Liver (tissue), 3 donors: ENCODE measurements around the gene SLC5A9.

ENCODE experiments used
- CTCF ChIP-seq: fragments of 150-350 bp; IDR thresholded peaks from 2 replicates; pipeline ENCODE4 v1.5.1; 2017; ENCODE audit warnings: improper control_type of control experiment, low read depth, low read length; ENCODE audit not compliant: missing input control
- EGR1 ChIP-seq, 2 donors: IDR thresholded peaks; 2 replicates each; pipeline ENCODE4 v1.6.1; 2016 to 2018; ENCODE audit warnings: antibody characterized with exemption in 2 of 2, low read depth in 2 of 2
- FOXA1 ChIP-seq: IDR thresholded peaks from 2 replicates; pipeline ENCODE4 v1.6.1; 2016; ENCODE audit warnings: antibody characterized with exemption
- GABPA ChIP-seq, 2 donors: IDR thresholded peaks in 1 of 2; conservative IDR thresholded peaks in 1 of 2; 2 replicates each; pipeline ENCODE4 v1.6.1; 2016; ENCODE audit warnings: antibody characterized with exemption in 2 of 2, mild to moderate bottlenecking in 1 of 2, moderate library complexity in 1 of 2
- HNF4A ChIP-seq, 2 donors: conservative IDR thresholded peaks; 2 replicates each; pipeline ENCODE4 v1.6.1; 2016; ENCODE audit warnings: antibody characterized with exemption in 2 of 2, mild to moderate bottlenecking in 2 of 2
- JUND ChIP-seq, 2 donors: IDR thresholded peaks; 2 replicates each; pipeline ENCODE4 v1.6.1; 2016; ENCODE audit warnings: antibody characterized with exemption in 2 of 2
- MAX ChIP-seq: IDR thresholded peaks from 2 replicates; pipeline ENCODE4 v1.6.1; 2016; ENCODE audit warnings: antibody characterized with exemption
- NR2F2 ChIP-seq: IDR thresholded peaks from 2 replicates; pipeline ENCODE4 v1.6.1; 2016; ENCODE audit warnings: antibody characterized with exemption
- RAD21 ChIP-seq, 2 donors: IDR thresholded peaks; 2 replicates each; pipeline ENCODE4 v1.6.1; 2016; ENCODE audit warnings: antibody characterized with exemption in 2 of 2, mild to moderate bottlenecking in 2 of 2
- SP1 ChIP-seq: IDR thresholded peaks from 2 replicates; pipeline ENCODE4 v1.6.1; 2018; ENCODE audit warnings: antibody characterized with exemption, mild to moderate bottlenecking
- TAF1 ChIP-seq: conservative IDR thresholded peaks from 2 replicates; pipeline ENCODE4 v1.6.1; 2016; ENCODE audit warnings: antibody characterized with exemption, mild to moderate bottlenecking
- YY1 ChIP-seq: IDR thresholded peaks from 2 replicates; pipeline ENCODE4 v1.6.1; 2016; ENCODE audit warnings: antibody characterized with exemption, mild to moderate bottlenecking
- TF ChIP-seq, protein P1 (sequence below): IDR thresholded peaks from 2 replicates; pipeline ENCODE4 v1.6.1; 2016; ENCODE audit warnings: antibody characterized with exemption
- TF ChIP-seq, protein P2 (sequence below): IDR thresholded peaks from 2 replicates; pipeline ENCODE4 v1.6.1; 2016; ENCODE audit warnings: antibody characterized with exemption
- donor health status: healthy.
- donor health status: healthy.

DNA sequence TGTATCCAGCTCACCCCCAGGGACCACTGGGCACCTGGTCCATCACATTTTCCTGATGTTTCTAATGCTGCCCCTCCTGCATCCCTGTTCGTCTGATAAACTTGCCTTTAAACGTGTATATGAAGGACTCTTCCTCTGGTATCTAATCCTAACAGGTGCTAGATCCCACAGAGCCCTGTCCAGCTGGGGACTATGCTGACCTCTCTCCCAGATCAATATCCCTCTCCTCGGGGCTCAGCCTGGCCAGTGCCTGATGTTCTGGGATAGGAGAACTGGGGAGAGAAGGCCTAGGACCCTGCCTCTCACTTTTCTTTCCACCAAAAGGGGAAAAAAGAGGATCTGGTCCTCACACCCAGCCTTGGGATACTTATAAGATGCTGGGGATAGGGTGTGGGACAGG lies 1.4 kb upstream of the SLC5A9 start:
- no peak for TF ChIP-seq CTCF
- TF ChIP-seq HNF4A (conservative IDR thresholded peaks at IDR 0.05), result no peak
- no peak for TF ChIP-seq TAF1
- no peak for TF ChIP-seq SP1
- TF ChIP-seq MAX, result no peak
- no peak for TF ChIP-seq YY1
- TF ChIP-seq GABPA (IDR thresholded peaks at IDR 0.05 in 1 of 2, conservative IDR thresholded peaks at IDR 0.05 in 1 of 2), result no peak
- no peak for TF ChIP-seq FOXA1
- no peak for TF ChIP-seq RAD21 (IDR thresholded peaks at IDR 0.05)
- TF ChIP-seq, protein P1, sequence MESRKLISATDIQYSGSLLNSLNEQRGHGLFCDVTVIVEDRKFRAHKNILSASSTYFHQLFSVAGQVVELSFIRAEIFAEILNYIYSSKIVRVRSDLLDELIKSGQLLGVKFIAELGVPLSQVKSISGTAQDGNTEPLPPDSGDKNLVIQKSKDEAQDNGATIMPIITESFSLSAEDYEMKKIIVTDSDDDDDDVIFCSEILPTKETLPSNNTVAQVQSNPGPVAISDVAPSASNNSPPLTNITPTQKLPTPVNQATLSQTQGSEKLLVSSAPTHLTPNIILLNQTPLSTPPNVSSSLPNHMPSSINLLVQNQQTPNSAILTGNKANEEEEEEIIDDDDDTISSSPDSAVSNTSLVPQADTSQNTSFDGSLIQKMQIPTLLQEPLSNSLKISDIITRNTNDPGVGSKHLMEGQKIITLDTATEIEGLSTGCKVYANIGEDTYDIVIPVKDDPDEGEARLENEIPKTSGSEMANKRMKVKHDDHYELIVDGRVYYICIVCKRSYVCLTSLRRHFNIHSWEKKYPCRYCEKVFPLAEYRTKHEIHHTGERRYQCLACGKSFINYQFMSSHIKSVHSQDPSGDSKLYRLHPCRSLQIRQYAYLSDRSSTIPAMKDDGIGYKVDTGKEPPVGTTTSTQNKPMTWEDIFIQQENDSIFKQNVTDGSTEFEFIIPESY, result no peak
- no peak for TF ChIP-seq EGR1 (IDR thresholded peaks at IDR 0.05; ENCODE audit: low read depth in 2 of 2)
- TF ChIP-seq JUND (IDR thresholded peaks at IDR 0.05), result no peak
- TF ChIP-seq, protein P2, sequence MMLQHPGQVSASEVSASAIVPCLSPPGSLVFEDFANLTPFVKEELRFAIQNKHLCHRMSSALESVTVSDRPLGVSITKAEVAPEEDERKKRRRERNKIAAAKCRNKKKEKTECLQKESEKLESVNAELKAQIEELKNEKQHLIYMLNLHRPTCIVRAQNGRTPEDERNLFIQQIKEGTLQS, result no peak
- TF ChIP-seq NR2F2, result no peak
